ENCODE measurements around the gene OR1A2.
"Not testable (repeated sequence)": the region's sequence is repeated elsewhere in the genome, so short reads cannot be mapped to it uniquely, and the experiment has no call there.

OR1A2 gene

GRCh38 chr17:3197219-3197618 is at the start of gene OR1A2:
OR1A2 (plus strand) TSS chr17:3197519; CDS start chr17:3197519, 0 bp downstream.
- DNase-seq = no peak

- DNase-seq = no peak
These were observed 40.1 kb upstream of the OR1A2 start for GRCh38 chr17:3157218-3157617.

- DNase-seq = peak; percentile 7
These were observed 29.7 kb upstream of the OR1A2 start for GRCh38 chr17:3167574-3167973.

- no peak for DNase-seq
These were observed 7.4 kb upstream of the OR1A2 start for GRCh38 chr17:3189961-3190360.

- DNase-seq = no peak
These were observed 10.0 kb downstream of the OR1A2 start, which contains the start of gene OR1A1 for GRCh38 chr17:3207367-3207766. OR1A1 (plus strand) TSS chr17:3207667; CDS start chr17:3215621, 7,954 bp downstream.

- DNase-seq = no peak
These were observed 11.2 kb downstream of the OR1A2 start for GRCh38 chr17:3208484-3208883.

GRCh38 chr17:3213001-3213400 is 15.7 kb downstream of the OR1A2 start:
- no peak for DNase-seq

- no peak for DNase-seq
These were observed 16.3 kb downstream of the OR1A2 start for GRCh38 chr17:3213587-3213986.

- DNase-seq = not testable (repeated sequence)
These were observed 22.7 kb downstream of the OR1A2 start for GRCh38 chr17:3219978-3220377.

GRCh38 chr17:3221850-3222249 is 24.5 kb downstream of the OR1A2 start:
- DNase-seq = no peak

- peak; percentile 3 for DNase-seq
These were observed 25.2 kb downstream of the OR1A2 start for GRCh38 chr17:3222505-3222904.

GRCh38 chr17:3224721-3225352 is 27.5 kb downstream of the OR1A2 start:
- not testable (repeated sequence) for DNase-seq

GRCh38 chr17:3232300-3232699 is 35.0 kb downstream of the OR1A2 start:
- DNase-seq = not testable (repeated sequence)

GRCh38 chr17:3238685-3239084 is 41.4 kb downstream of the OR1A2 start:
- peak; percentile 19 for DNase-seq

- not testable (repeated sequence) for DNase-seq
These were observed 43.7 kb downstream of the OR1A2 start for GRCh38 chr17:3241044-3241443.

- not testable (repeated sequence) for DNase-seq
These were observed 47.5 kb downstream of the OR1A2 start for GRCh38 chr17:3244841-3245240.

Data from CD4-positive, alpha-beta T cell treated with Interleukin-17A for 1 hour (primary cell).